ENCODE results near the gene SLC31A1.

The SLC31A1 gene

DNA sequence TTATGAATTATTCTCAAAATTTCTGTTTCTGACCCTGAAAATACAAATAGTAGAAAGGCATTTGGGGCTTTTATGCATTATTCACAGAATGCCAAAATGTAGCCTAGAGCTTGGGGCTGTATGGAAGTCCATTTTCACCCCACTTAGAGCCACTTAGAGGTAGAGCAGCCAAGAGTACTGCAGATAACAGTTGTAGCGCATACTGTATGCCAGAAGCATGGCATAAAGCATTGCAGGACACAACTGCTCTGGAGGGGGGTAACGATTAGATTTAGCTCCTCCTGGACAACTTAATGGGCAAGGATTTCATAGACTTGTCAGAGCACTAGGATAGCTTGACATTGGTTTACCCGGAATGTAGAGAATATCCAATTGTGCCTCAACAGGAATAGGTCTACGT, 15.7 kb downstream of the SLC31A1 start:
- Histone ChIP-seq H3K27ac (ENCODE audit: low read depth, low read length) (no peak overlapping the region), H3K79me2 (ENCODE audit: insufficient read depth, low read length) (no peaks in the 10 kb centered on the region)

DNA sequence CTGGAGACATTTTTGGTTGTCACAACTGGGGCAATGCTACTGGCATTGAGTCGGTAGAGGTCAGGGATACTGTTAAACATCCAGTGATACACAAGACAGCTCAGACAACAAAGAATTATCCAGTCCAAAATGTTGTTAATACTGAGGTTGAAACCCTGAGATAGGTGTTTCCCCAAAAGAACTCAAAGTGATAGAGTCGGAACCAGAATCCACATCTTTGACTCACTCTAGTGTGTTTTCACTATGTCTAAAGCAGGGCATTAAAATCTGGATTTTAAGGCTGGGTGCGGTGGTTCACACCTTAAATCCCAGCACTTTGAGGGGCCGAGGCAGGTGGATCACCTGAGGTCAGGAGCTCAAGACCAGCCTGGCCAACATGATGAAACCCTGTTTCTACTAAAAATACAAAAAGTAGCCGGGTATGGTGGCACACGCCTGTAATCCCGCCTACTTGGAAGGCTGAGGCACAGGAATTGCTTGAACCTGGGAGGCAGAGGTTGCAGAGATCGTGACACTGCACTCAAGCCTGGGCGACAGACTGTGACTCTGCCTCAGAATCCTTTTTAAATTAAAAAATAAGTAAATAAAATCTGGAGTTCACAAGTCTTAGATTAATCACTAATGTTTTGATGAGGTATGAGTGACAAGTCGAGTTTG, 17.0 kb downstream of the SLC31A1 start:
- H3K4me2 ChIP-seq (ENCODE audit: low read depth, low read length, poor library complexity, severe bottlenecking), result no peak overlapping the region
- H3K27me3 ChIP-seq (ENCODE audit: low read length), result no peaks in the 10 kb centered on the region
- no peaks in the 10 kb centered on the region for H3K9me3 ChIP-seq (ENCODE audit: insufficient read depth, low read length)
- no peaks in the 10 kb centered on the region for H3F3A ChIP-seq (ENCODE audit: insufficient read depth)
- H3K4me3 ChIP-seq (ENCODE audit: insufficient read depth, low read length, poor library complexity, severe bottlenecking), result no peak overlapping the region
- no peaks in the 10 kb centered on the region for H4K20me1 ChIP-seq (ENCODE audit: low read depth, low read length)
- H3K27ac ChIP-seq (ENCODE audit: low read depth, low read length), result no peak overlapping the region
- H3K9ac ChIP-seq (ENCODE audit: low read length), result no peak overlapping the region
- TF ChIP-seq, protein P1, sequence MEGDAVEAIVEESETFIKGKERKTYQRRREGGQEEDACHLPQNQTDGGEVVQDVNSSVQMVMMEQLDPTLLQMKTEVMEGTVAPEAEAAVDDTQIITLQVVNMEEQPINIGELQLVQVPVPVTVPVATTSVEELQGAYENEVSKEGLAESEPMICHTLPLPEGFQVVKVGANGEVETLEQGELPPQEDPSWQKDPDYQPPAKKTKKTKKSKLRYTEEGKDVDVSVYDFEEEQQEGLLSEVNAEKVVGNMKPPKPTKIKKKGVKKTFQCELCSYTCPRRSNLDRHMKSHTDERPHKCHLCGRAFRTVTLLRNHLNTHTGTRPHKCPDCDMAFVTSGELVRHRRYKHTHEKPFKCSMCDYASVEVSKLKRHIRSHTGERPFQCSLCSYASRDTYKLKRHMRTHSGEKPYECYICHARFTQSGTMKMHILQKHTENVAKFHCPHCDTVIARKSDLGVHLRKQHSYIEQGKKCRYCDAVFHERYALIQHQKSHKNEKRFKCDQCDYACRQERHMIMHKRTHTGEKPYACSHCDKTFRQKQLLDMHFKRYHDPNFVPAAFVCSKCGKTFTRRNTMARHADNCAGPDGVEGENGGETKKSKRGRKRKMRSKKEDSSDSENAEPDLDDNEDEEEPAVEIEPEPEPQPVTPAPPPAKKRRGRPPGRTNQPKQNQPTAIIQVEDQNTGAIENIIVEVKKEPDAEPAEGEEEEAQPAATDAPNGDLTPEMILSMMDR (IDR thresholded peaks at IDR 0.05; ENCODE audit: insufficient read depth, low read length, poor library complexity, severe bottlenecking), result no peak
- no peak for TF ChIP-seq EZH2phosphoT487 (conservative IDR thresholded peaks at IDR 0.05; ENCODE audit: low read length)
- H3K36me3 ChIP-seq (ENCODE audit: low read length), result no peaks in the 10 kb centered on the region
- H2AFZ ChIP-seq (ENCODE audit: low read depth, low read length, severe bottlenecking), result no peak overlapping the region
- no peaks in the 10 kb centered on the region for H3K9me2 ChIP-seq (replicated peaks; ENCODE audit: insufficient read depth, low read length)
- H3K79me2 ChIP-seq (ENCODE audit: insufficient read depth, low read length), result no peaks in the 10 kb centered on the region

More for the DNA sequence above, 15.7 kb downstream of the SLC31A1 start:
- no peaks in the 10 kb centered on the region for H3K9me2 ChIP-seq (replicated peaks; ENCODE audit: insufficient read depth, low read length)
- TF ChIP-seq EZH2phosphoT487 (conservative IDR thresholded peaks at IDR 0.05; ENCODE audit: low read length), result no peak
- TF ChIP-seq, protein P1 (IDR thresholded peaks at IDR 0.05; ENCODE audit: insufficient read depth, low read length, poor library complexity, severe bottlenecking), result no peak
- no peaks in the 10 kb centered on the region for H3F3A ChIP-seq (ENCODE audit: insufficient read depth)
- H3K36me3 ChIP-seq (ENCODE audit: low read length), result no peaks in the 10 kb centered on the region
- no peaks in the 10 kb centered on the region for H4K20me1 ChIP-seq (ENCODE audit: low read depth, low read length)
- H3K9ac ChIP-seq (ENCODE audit: low read length), result no peak overlapping the region
- no peaks in the 10 kb centered on the region for H3K9me3 ChIP-seq (ENCODE audit: insufficient read depth, low read length)
- no peak overlapping the region for H2AFZ ChIP-seq (ENCODE audit: low read depth, low read length, severe bottlenecking)
- no peaks in the 10 kb centered on the region for H3K27me3 ChIP-seq (ENCODE audit: low read length)
- no peak overlapping the region for H3K4me2 ChIP-seq (ENCODE audit: low read depth, low read length, poor library complexity, severe bottlenecking)
- no peak overlapping the region for H3K4me3 ChIP-seq (ENCODE audit: insufficient read depth, low read length, poor library complexity, severe bottlenecking)

DNA sequence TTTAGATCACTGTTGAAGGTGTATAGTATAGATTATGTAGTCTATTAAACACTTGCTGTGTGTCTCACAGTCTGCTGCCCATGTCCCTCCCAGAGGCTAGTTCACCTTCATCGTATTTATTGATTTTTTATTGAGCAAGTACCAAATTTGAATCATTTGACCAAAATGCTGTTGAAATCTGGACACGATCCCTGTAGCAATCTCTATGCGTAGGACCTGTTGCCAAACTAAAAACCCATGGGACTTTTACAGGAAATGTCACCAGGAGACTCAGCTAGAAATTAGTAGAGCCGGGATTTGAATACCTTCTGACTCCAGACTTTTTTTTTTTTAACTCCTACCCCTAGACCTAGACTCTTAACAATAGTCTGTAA, 17.5 kb downstream of the SLC31A1 start:
- Histone ChIP-seq H3F3A (ENCODE audit: insufficient read depth) (no peaks in the 10 kb centered on the region), H3K4me2 (ENCODE audit: low read depth, low read length, poor library complexity, severe bottlenecking) (no peak overlapping the region)
- no peak for TF ChIP-seq EZH2phosphoT487 (conservative IDR thresholded peaks at IDR 0.05; ENCODE audit: low read length)
- TF ChIP-seq, protein P1 (IDR thresholded peaks at IDR 0.05; ENCODE audit: insufficient read depth, low read length, poor library complexity, severe bottlenecking), result no peak

More for the DNA sequence above, 17.5 kb downstream of the SLC31A1 start:
- Histone ChIP-seq H3K27me3 (ENCODE audit: low read length) (no peaks in the 10 kb centered on the region), H3K27ac (ENCODE audit: low read depth, low read length) (no peak overlapping the region), H3K79me2 (ENCODE audit: insufficient read depth, low read length) (no peaks in the 10 kb centered on the region), H4K20me1 (ENCODE audit: low read depth, low read length) (no peaks in the 10 kb centered on the region), H3K9ac (ENCODE audit: low read length) (no peak overlapping the region), H3K36me3 (ENCODE audit: low read length) (no peaks in the 10 kb centered on the region), H3K9me3 (ENCODE audit: insufficient read depth, low read length) (no peaks in the 10 kb centered on the region), H3K9me2 (replicated peaks; ENCODE audit: insufficient read depth, low read length) (no peaks in the 10 kb centered on the region), H3K4me3 (ENCODE audit: insufficient read depth, low read length, poor library complexity, severe bottlenecking) (no peak overlapping the region), H2AFZ (ENCODE audit: low read depth, low read length, severe bottlenecking) (no peak overlapping the region)
